ENCODE data around the gene APOL1. TPM values are rescaled to one million over a fixed set of nuclear protein-coding genes. Genes with fewer than 3 reads are reported as not detected.

Gene APOL1
- total and polyA plus RNA-seq, 2 of the 4 experiments (the other 2 are of a cell fraction), result 0.36 to 0.77 TPM

- Histone ChIP-seq H4K20me1 (ENCODE audit: insufficient read depth, low read length) (peaks cover 81% of the 10 kb centered on the region), H3K14ac (replicated peaks; ENCODE audit: low read depth, low read length) (no peak overlapping the region), H4K8ac (ENCODE audit: low read depth in 2 of 2, low read length in 2 of 2) (no peak overlapping the region), H3K18ac (ENCODE audit: low read depth, low read length) (no peak overlapping the region), H3K4me2 (ENCODE audit: low read depth, low read length) (no peak overlapping the region), H3K79me1 (ENCODE audit: low read depth in 1 of 2, low read length in 2 of 2) (peaks cover 48 to 74% of the 10 kb centered on the region in 2 experiments; a peak in 3 of 4 replicates), H3K4me3 (ENCODE audit: insufficient read depth, low read depth, low read length) (no peak overlapping the region), H3K9ac (ENCODE audit: low read depth, low read length) (no peak overlapping the region), H3K36me3 (ENCODE audit: control insufficient read depth, insufficient read depth, low read length) (peaks cover 82% of the 10 kb centered on the region), H3K27ac (ENCODE audit: insufficient read depth, low read length) (no peak overlapping the region), H3K27me3 (ENCODE audit: control insufficient read depth, insufficient read depth, low read length) (no peaks in the 10 kb centered on the region), H2BK15ac (ENCODE audit: low read depth, low read length) (no peak overlapping the region), H2AFZ (replicated peaks; ENCODE audit: low read length, poor library complexity) (no peak overlapping the region), H3K4ac (ENCODE audit: low read depth, low read length) (no peak overlapping the region), H3K9me3 (ENCODE audit: control insufficient read depth, insufficient read depth, low read length) (no peaks in the 10 kb centered on the region), H2AK5ac (ENCODE audit: low read depth, low read length) (no peak overlapping the region), H4K5ac (ENCODE audit: low read depth, low read length) (no peak overlapping the region), H2AK9ac (replicated peaks; ENCODE audit: low read depth, low read length, poor library complexity) (peak overlapping the region; percentile 5), H2BK20ac (ENCODE audit: low read depth, low read length) (no peak overlapping the region), H4K91ac (ENCODE audit: insufficient read depth, low read depth, low read length) (no peak overlapping the region), H3K23ac (ENCODE audit: low read depth, low read length) (no peak overlapping the region), H3K56ac (ENCODE audit: extremely low read depth, insufficient read depth, low read length) (no peak overlapping the region), H3K4me1 (ENCODE audit: control insufficient read depth, insufficient read depth, low read length) (no peaks in the 10 kb centered on the region), H2BK5ac (ENCODE audit: low read depth, low read length, poor library complexity, severe bottlenecking) (no peak overlapping the region), H3K9me1 (ENCODE audit: insufficient read depth, low read length) (no peaks in the 10 kb centered on the region), H2BK120ac (ENCODE audit: low read depth, low read length) (no peak overlapping the region)
- 98% methylated on average over 19 of the region's 29 CpGs; no CpG with 5 or more reads in 1 of the 2 experiments for WGBS, 2 experiments (ENCODE audit: extremely low coverage in 2 of 2, insufficient read length in 1 of 2)
- dilution Hi-C loops (cut with HindIII; ENCODE audit: low sequenced_read_pairs, unreplicated experiment) (no loop called here), in situ Hi-C loops (cut with MboI; ENCODE audit: low sequenced_read_pairs) (no loop called here), intact Hi-C loops (cut with micrococcal nuclease) (no loop called here)
- TF ChIP-seq MXI1 (IDR thresholded peaks at IDR 0.05; ENCODE audit: borderline replicate concordance, low read depth, low read length), result no peak
- no peak for TF ChIP-seq NFE2L2 (IDR thresholded peaks at IDR 0.05; ENCODE audit: low read depth, low read length)
- TF ChIP-seq BHLHE40 (IDR thresholded peaks at IDR 0.05; ENCODE audit: low read depth, low read length), result no peak
- TF ChIP-seq MAZ (IDR thresholded peaks at IDR 0.05; ENCODE audit: borderline replicate concordance, low read depth, low read length), result no peak
- no peak for TF ChIP-seq CTCF (conservative IDR thresholded peaks at IDR 0.05; ENCODE audit: low read depth, low read length)
- no peak for TF ChIP-seq FOS (IDR thresholded peaks at IDR 0.05; ENCODE audit: low read depth, low read length)
- no TSS peak for BruUV-seq (replicated peaks)
- DNase-seq, result no peak
- ChIA-PET POLR2A (ENCODE audit: unreplicated experiment) (no interaction called here), CTCF (interaction anchor here (0.7 kb wide), 1 partner anchor 23 kb away, joined by 3 read pairs; no protein-coding TSS in a partner anchor)
- ATAC-seq (ENCODE audit: low read depth), result no peak
Measured at GRCh38 chr22:36291831-36292740, 39.2 kb downstream of the APOL1 start.

Data from IMR-90 (cell line).